Retinal pigment epithelial cell (primary cell): ENCODE measurements around the gene PLEKHA5.

Experiments used
- DNase-seq: peaks from one replicate; pipeline ENCODE4 v3.0.0-alpha.2; 2010; ENCODE audit warnings: low read depth
- H3K4me3 ChIP-seq: 2 replicates; pipeline ENCODE4 v1.5.1; 2011; ENCODE audit warnings: mild to moderate bottlenecking, low read length, control low read depth, moderate library complexity
- CTCF ChIP-seq: conservative IDR thresholded peaks from 2 replicates; pipeline ENCODE4 v1.5.1; 2011; ENCODE audit warnings: low read depth, low read length, control low read depth, inconsistent platforms

Gene PLEKHA5

GRCh38 chr12:19181666-19182426 lies 52.3 kb downstream of the PLEKHA5 start:
- H3K4me3 ChIP-seq, result no peak overlapping the region
- peak; percentile 16 for TF ChIP-seq CTCF
- no peak for DNase-seq

- no peak for DNase-seq
- TF ChIP-seq CTCF, result peak; percentile 41
- H3K4me3 ChIP-seq, result no peak overlapping the region
Observed at GRCh38 chr12:19183121-19183838, 53.7 kb downstream of the PLEKHA5 start.

GRCh38 chr12:19185262-19185929 lies 55.9 kb downstream of the PLEKHA5 start:
- no peak overlapping the region for H3K4me3 ChIP-seq
- no peak for DNase-seq
- no peak for TF ChIP-seq CTCF

GRCh38 chr12:19186722-19187661 lies 57.5 kb downstream of the PLEKHA5 start:
- TF ChIP-seq CTCF, result peak; percentile 55
- H3K4me3 ChIP-seq, result no peak overlapping the region
- peak; percentile 78 for DNase-seq

GRCh38 chr12:19189522-19189921 lies 60.0 kb downstream of the PLEKHA5 start:
- DNase-seq, result no peak
- TF ChIP-seq CTCF, result no peak
- no peak overlapping the region for H3K4me3 ChIP-seq

- no peak overlapping the region for H3K4me3 ChIP-seq
- TF ChIP-seq CTCF, result no peak
- DNase-seq, result peak; percentile 68
Observed at GRCh38 chr12:19190292-19191031, 60.9 kb downstream of the PLEKHA5 start.
